ENCODE results near the gene VSIR.

The VSIR gene

DNA sequence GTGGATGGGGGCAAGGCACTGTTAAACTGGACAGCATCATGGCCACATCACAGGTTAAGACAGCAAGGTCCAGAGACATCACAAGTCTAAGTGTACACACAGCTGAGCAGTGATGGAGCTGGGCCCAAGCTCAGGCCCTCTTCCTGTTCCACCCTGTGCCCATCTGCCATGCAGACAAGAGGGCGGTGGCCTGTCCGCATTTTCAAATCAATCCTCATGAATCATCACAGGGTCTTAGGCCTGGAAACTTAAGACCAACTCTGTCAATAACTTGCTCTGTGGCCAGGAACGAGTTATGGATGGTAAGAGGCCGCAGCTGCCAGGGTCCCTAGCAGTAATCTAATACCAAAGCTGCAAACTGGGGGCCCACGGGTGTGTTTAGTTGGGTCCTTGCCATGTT, 56.9 kb downstream of the VSIR start:
- H3K36me3 ChIP-seq (ENCODE audit: insufficient read depth, low read length): no peaks in the 10 kb centered on the region
- no peaks in the 10 kb centered on the region for H3K27me3 ChIP-seq (ENCODE audit: insufficient read depth, low read length, poor library complexity, severe bottlenecking)
- peaks cover 25% of the 10 kb centered on the region for H3K4me1 ChIP-seq (ENCODE audit: insufficient read depth, low read length, poor library complexity, severe bottlenecking)
- no peaks in the 10 kb centered on the region for H3F3A ChIP-seq (ENCODE audit: low read depth)
- TF ChIP-seq EZH2phosphoT487 (IDR thresholded peaks at IDR 0.05; ENCODE audit: borderline replicate concordance): no peak
- TF ChIP-seq, protein P1, sequence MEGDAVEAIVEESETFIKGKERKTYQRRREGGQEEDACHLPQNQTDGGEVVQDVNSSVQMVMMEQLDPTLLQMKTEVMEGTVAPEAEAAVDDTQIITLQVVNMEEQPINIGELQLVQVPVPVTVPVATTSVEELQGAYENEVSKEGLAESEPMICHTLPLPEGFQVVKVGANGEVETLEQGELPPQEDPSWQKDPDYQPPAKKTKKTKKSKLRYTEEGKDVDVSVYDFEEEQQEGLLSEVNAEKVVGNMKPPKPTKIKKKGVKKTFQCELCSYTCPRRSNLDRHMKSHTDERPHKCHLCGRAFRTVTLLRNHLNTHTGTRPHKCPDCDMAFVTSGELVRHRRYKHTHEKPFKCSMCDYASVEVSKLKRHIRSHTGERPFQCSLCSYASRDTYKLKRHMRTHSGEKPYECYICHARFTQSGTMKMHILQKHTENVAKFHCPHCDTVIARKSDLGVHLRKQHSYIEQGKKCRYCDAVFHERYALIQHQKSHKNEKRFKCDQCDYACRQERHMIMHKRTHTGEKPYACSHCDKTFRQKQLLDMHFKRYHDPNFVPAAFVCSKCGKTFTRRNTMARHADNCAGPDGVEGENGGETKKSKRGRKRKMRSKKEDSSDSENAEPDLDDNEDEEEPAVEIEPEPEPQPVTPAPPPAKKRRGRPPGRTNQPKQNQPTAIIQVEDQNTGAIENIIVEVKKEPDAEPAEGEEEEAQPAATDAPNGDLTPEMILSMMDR (conservative IDR thresholded peaks at IDR 0.05; ENCODE audit: low read length): no peak
- H3K9ac ChIP-seq (ENCODE audit: low read depth, low read length, poor library complexity, severe bottlenecking): no peak overlapping the region
- H3K9me2 ChIP-seq (replicated peaks; ENCODE audit: low read depth, low read length): no peaks in the 10 kb centered on the region
- H3K4me2 ChIP-seq (ENCODE audit: low read depth, low read length, poor library complexity, severe bottlenecking): no peak overlapping the region
- no peak overlapping the region for H3K4me3 ChIP-seq (ENCODE audit: low read length, poor library complexity, severe bottlenecking)
- no peaks in the 10 kb centered on the region for H3K79me2 ChIP-seq (ENCODE audit: insufficient read depth, low read length)
- no peak overlapping the region for H2AFZ ChIP-seq (ENCODE audit: low read length)
- no peaks in the 10 kb centered on the region for H3K9me3 ChIP-seq (ENCODE audit: insufficient read depth, low read depth, low read length)
- no peaks in the 10 kb centered on the region for H4K20me1 ChIP-seq (ENCODE audit: insufficient read depth, low read length, poor library complexity, severe bottlenecking)

DNA sequence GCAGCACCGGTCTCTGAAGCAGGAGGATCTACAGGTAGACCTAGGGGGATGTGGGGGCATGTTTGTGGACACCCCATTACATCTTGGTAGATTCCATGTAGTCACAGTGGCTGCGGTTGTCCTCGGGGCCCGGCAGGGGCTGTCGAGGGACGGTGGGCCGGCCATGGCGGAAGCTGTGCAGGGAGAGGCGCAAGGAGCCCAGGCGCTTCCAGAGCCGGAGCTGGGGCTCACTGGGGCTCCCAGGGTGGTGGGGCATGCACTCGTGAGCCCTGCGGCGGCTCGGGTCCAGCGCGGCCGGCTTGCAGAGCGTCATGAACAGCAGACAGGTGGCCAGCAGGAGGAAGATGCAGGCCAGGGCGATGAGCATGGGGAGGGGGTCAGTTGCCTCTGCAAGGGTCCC, 57.5 kb downstream of the VSIR start:
- H4K20me1 ChIP-seq (ENCODE audit: insufficient read depth, low read length, poor library complexity, severe bottlenecking): no peaks in the 10 kb centered on the region
- no peaks in the 10 kb centered on the region for H3F3A ChIP-seq (ENCODE audit: low read depth)
- no peaks in the 10 kb centered on the region for H3K79me2 ChIP-seq (ENCODE audit: insufficient read depth, low read length)
- H3K27me3 ChIP-seq (ENCODE audit: insufficient read depth, low read length, poor library complexity, severe bottlenecking): no peaks in the 10 kb centered on the region
- H3K9ac ChIP-seq (ENCODE audit: low read depth, low read length, poor library complexity, severe bottlenecking): no peak overlapping the region
- peaks cover 25% of the 10 kb centered on the region for H3K4me1 ChIP-seq (ENCODE audit: insufficient read depth, low read length, poor library complexity, severe bottlenecking)
- no peaks in the 10 kb centered on the region for H3K36me3 ChIP-seq (ENCODE audit: insufficient read depth, low read length)
- no peak overlapping the region for H3K4me3 ChIP-seq (ENCODE audit: low read length, poor library complexity, severe bottlenecking)
- no peaks in the 10 kb centered on the region for H3K9me2 ChIP-seq (replicated peaks; ENCODE audit: low read depth, low read length)
- no peaks in the 10 kb centered on the region for H3K9me3 ChIP-seq (ENCODE audit: insufficient read depth, low read depth, low read length)
- TF ChIP-seq, protein P1 (conservative IDR thresholded peaks at IDR 0.05; ENCODE audit: low read length): no peak
- no peak for TF ChIP-seq EZH2phosphoT487 (IDR thresholded peaks at IDR 0.05; ENCODE audit: borderline replicate concordance)
- no peak overlapping the region for H2AFZ ChIP-seq (ENCODE audit: low read length)
- H3K4me2 ChIP-seq (ENCODE audit: low read depth, low read length, poor library complexity, severe bottlenecking): no peak overlapping the region

DNA sequence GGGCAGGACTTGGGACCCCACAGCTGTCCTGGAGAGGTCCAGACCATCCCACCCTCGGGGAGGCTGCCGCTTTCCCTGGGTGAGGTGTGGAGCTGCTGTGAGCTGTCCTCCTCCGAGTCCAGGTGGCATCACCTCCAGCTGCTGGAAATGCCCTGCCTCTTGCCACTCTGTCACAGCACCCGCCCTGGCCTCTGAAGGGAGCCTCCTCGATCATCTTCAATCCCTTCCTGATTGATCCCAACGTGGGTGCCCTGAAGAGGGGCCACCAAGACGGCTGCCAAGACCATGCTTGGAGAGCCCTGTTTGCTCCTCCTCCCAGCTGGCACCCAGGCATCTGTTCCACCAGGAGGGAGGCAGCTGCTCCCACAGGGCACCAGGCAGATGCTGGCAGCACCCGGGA, 58.3 kb downstream of the VSIR start:
- Histone ChIP-seq H3K27me3 (ENCODE audit: insufficient read depth, low read length, poor library complexity, severe bottlenecking) (no peaks in the 10 kb centered on the region), H3K9ac (ENCODE audit: low read depth, low read length, poor library complexity, severe bottlenecking) (no peak overlapping the region), H4K20me1 (ENCODE audit: insufficient read depth, low read length, poor library complexity, severe bottlenecking) (no peaks in the 10 kb centered on the region), H3K4me3 (ENCODE audit: low read length, poor library complexity, severe bottlenecking) (no peak overlapping the region), H2AFZ (ENCODE audit: low read length) (no peak overlapping the region), H3F3A (ENCODE audit: low read depth) (no peaks in the 10 kb centered on the region), H3K4me1 (ENCODE audit: insufficient read depth, low read length, poor library complexity, severe bottlenecking) (peaks cover 25% of the 10 kb centered on the region), H3K4me2 (ENCODE audit: low read depth, low read length, poor library complexity, severe bottlenecking) (no peak overlapping the region), H3K79me2 (ENCODE audit: insufficient read depth, low read length) (no peaks in the 10 kb centered on the region), H3K9me2 (replicated peaks; ENCODE audit: low read depth, low read length) (no peaks in the 10 kb centered on the region), H3K36me3 (ENCODE audit: insufficient read depth, low read length) (no peaks in the 10 kb centered on the region), H3K9me3 (ENCODE audit: insufficient read depth, low read depth, low read length) (no peaks in the 10 kb centered on the region)
- no peak for TF ChIP-seq EZH2phosphoT487 (IDR thresholded peaks at IDR 0.05; ENCODE audit: borderline replicate concordance)
- TF ChIP-seq, protein P1 (conservative IDR thresholded peaks at IDR 0.05; ENCODE audit: low read length): no peak
